ENCODE measurements around the gene POLR3C.
A peak's percentile ranks its signal among the peaks of the same experiment; 100 is the strongest.

Gene POLR3C

GRCh38 chr1:145887631-145888030 is 63.6 kb downstream of the POLR3C start:
- no peak for TF ChIP-seq CTCF (IDR thresholded peaks at IDR 0.05)

- TF ChIP-seq CTCF (IDR thresholded peaks at IDR 0.05): no peak
These were observed 65.7 kb downstream of the POLR3C start for GRCh38 chr1:145889722-145890121.

GRCh38 chr1:145891143-145891542 is 67.1 kb downstream of the POLR3C start:
- no peak for TF ChIP-seq CTCF (IDR thresholded peaks at IDR 0.05)

GRCh38 chr1:145891587-145892485 is 67.8 kb downstream of the POLR3C start:
- TF ChIP-seq CTCF (IDR thresholded peaks at IDR 0.05): peak; percentile 100

- no peak for TF ChIP-seq CTCF (IDR thresholded peaks at IDR 0.05)
These were observed 68.6 kb downstream of the POLR3C start for GRCh38 chr1:145892486-145893087.

- no peak for TF ChIP-seq CTCF (IDR thresholded peaks at IDR 0.05)
These were observed 69.5 kb downstream of the POLR3C start for GRCh38 chr1:145893306-145894055.
